Testis (tissue), 2 donors: ENCODE data around the gene FBXO36.

ENCODE experiments used
- POLR2A ChIP-seq: fragments of 450-650 bp; IDR thresholded peaks from one replicate; pipeline ENCODE4 v1.6.1; 2017; ENCODE audit warnings: antibody characterized with exemption, mild to moderate bottlenecking, moderate library complexity
- TF ChIP-seq, protein P1 (sequence below), 3 experiments: fragments of 450-650 bp in 2 of 3; fragments of 200-600 bp in 1 of 3; sonication (generic) in 1 of 3; IDR thresholded peaks; one replicate each; pipeline ENCODE4 v1.5.1; 2016 to 2019; ENCODE audit warnings: antibody characterized with exemption in 3 of 3, mild to moderate bottlenecking in 2 of 3, moderate library complexity in 1 of 3

DNA sequence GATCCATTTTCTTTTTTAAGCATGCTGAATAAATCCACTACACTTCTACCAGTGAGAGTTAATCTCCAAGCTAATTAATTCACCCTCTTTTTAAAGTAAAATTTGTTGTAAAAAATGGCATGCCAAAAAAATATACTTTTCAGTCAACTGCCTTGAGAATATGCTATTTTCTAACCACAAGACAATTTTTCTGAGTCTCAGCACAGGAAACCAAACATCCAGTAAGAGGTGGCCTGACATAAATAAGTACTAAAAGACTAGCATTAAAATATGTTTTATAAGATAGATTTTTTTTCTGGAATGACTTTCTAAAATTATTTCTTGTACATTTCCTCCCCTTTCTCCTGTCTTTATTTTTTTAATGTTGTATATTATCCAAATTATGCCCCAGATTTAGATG, 2.9 kb downstream of the FBXO36 start:
- TF ChIP-seq, protein P1, sequence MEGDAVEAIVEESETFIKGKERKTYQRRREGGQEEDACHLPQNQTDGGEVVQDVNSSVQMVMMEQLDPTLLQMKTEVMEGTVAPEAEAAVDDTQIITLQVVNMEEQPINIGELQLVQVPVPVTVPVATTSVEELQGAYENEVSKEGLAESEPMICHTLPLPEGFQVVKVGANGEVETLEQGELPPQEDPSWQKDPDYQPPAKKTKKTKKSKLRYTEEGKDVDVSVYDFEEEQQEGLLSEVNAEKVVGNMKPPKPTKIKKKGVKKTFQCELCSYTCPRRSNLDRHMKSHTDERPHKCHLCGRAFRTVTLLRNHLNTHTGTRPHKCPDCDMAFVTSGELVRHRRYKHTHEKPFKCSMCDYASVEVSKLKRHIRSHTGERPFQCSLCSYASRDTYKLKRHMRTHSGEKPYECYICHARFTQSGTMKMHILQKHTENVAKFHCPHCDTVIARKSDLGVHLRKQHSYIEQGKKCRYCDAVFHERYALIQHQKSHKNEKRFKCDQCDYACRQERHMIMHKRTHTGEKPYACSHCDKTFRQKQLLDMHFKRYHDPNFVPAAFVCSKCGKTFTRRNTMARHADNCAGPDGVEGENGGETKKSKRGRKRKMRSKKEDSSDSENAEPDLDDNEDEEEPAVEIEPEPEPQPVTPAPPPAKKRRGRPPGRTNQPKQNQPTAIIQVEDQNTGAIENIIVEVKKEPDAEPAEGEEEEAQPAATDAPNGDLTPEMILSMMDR (IDR thresholded peaks at IDR 0.05), result no peak
- TF ChIP-seq POLR2A, result no peak
